KG1 (cell line): Measurements from ENCODE around the gene INKA2.

Experiments used
- DNase-seq: peaks from one replicate; lab custom pipeline; 2025; lab: John Stamatoyannopoulos, UW

The INKA2 gene

GRCh38 chr1:111704240-111704639 lies 35.0 kb downstream of the INKA2 start:
- no peak for DNase-seq

GRCh38 chr1:111702504-111703050 lies 36.6 kb downstream of the INKA2 start:
- no peak for DNase-seq

- no peak for DNase-seq
Observed at GRCh38 chr1:111699268-111699667, 39.9 kb downstream of the INKA2 start.

- DNase-seq = no peak
Observed at GRCh38 chr1:111696330-111696729, 42.9 kb downstream of the INKA2 start.

- DNase-seq = no peak
Observed at GRCh38 chr1:111695801-111696200, 43.4 kb downstream of the INKA2 start.

GRCh38 chr1:111691886-111692285 lies 47.3 kb downstream of the INKA2 start:
- DNase-seq = no peak

- DNase-seq = no peak
Observed at GRCh38 chr1:111690306-111690617, 48.9 kb downstream of the INKA2 start.
